Measurements from ENCODE around the gene WDR64. TPM values are rescaled to one million over a fixed set of nuclear protein-coding genes. Genes with fewer than 3 reads are reported as not detected.
A peak's percentile ranks its signal among the peaks of the same experiment; 100 is the strongest.

WDR64 gene
- total RNA-seq, 2 donors from 2014 or later: not detected

GRCh38 chr1:241744591-241744990 is 92.5 kb downstream of the WDR64 start:
- H3K9ac ChIP-seq (ENCODE audit: extremely low read depth, low read length, poor library complexity, severe bottlenecking): no peak overlapping the region
- H3K4me3 ChIP-seq (ENCODE audit: low read length): no peak overlapping the region
- no peaks in the 10 kb centered on the region for H3K9me3 ChIP-seq (ENCODE audit: control insufficient read depth, low read length)
- 91 to 100% methylated on average over 2 of the region's 2 CpGs for WGBS, 2 experiments (ENCODE audit: insufficient coverage in 1 of 2, insufficient read length in 1 of 2)
- no peaks in the 10 kb centered on the region for H3K36me3 Mint-ChIP-seq (ENCODE audit: low read depth)
- H3K27me3 ChIP-seq (ENCODE audit: control insufficient read depth, insufficient read depth, low read length, poor library complexity, severe bottlenecking): peaks cover 17% of the 10 kb centered on the region
- no peaks in the 10 kb centered on the region for H3K4me1 Mint-ChIP-seq
- H3K27me3 Mint-ChIP-seq (ENCODE audit: insufficient read depth): peaks cover 9% of the 10 kb centered on the region
- no peak for TF ChIP-seq CTCF (conservative IDR thresholded peaks at IDR 0.05)
- H3K9me3 Mint-ChIP-seq: no peaks in the 10 kb centered on the region
- DNase-seq: no peak
- no peak overlapping the region for H3K27ac ChIP-seq (ENCODE audit: low read depth, low read length)
- H3K36me3 ChIP-seq (ENCODE audit: control insufficient read depth, insufficient read depth, low read length): no peaks in the 10 kb centered on the region
- no peaks in the 10 kb centered on the region for H3K4me1 ChIP-seq (ENCODE audit: control insufficient read depth, insufficient read depth, low read length)
- H3K27ac Mint-ChIP-seq: no peak overlapping the region
- H3K4me3 Mint-ChIP-seq: no peak overlapping the region

GRCh38 chr1:241747992-241748391 is 95.9 kb downstream of the WDR64 start:
- Mint-ChIP-seq H3K4me1 (no peaks in the 10 kb centered on the region), H3K4me3 (no peak overlapping the region), H3K27ac (no peak overlapping the region), H3K36me3 (ENCODE audit: low read depth) (no peaks in the 10 kb centered on the region), H3K27me3 (ENCODE audit: insufficient read depth) (peaks cover 9% of the 10 kb centered on the region), H3K9me3 (no peaks in the 10 kb centered on the region)
- H3K36me3 ChIP-seq (ENCODE audit: control insufficient read depth, insufficient read depth, low read length): no peaks in the 10 kb centered on the region
- no peaks in the 10 kb centered on the region for H3K9me3 ChIP-seq (ENCODE audit: control insufficient read depth, low read length)
- H3K9ac ChIP-seq (ENCODE audit: extremely low read depth, low read length, poor library complexity, severe bottlenecking): no peak overlapping the region
- H3K4me1 ChIP-seq (ENCODE audit: control insufficient read depth, insufficient read depth, low read length): no peaks in the 10 kb centered on the region
- H3K27ac ChIP-seq (ENCODE audit: low read depth, low read length): no peak overlapping the region
- DNase-seq: peak; percentile 63
- 84 to 100% methylated on average over 2 to 6 of the region's 6 CpGs for WGBS, 2 experiments (ENCODE audit: insufficient coverage in 1 of 2, insufficient read length in 1 of 2)
- H3K4me3 ChIP-seq (ENCODE audit: low read length): no peak overlapping the region
- H3K27me3 ChIP-seq (ENCODE audit: control insufficient read depth, insufficient read depth, low read length, poor library complexity, severe bottlenecking): peaks cover 2% of the 10 kb centered on the region
- no peak for TF ChIP-seq CTCF (conservative IDR thresholded peaks at IDR 0.05)

- WGBS, 2 experiments (ENCODE audit: insufficient coverage in 1 of 2, insufficient read length in 1 of 2): 91 to 96% methylated on average over 14 to 20 of the region's 20 CpGs
These were observed 97.2 kb downstream of the WDR64 start for GRCh38 chr1:241749041-241749944.

More at GRCh38 chr1:241749041-241749944, 97.2 kb downstream of the WDR64 start:
- Mint-ChIP-seq H3K27ac (no peak overlapping the region), H3K9me3 (no peaks in the 10 kb centered on the region), H3K27me3 (ENCODE audit: insufficient read depth) (peaks cover 2% of the 10 kb centered on the region), H3K4me1 (no peaks in the 10 kb centered on the region), H3K4me3 (no peak overlapping the region), H3K36me3 (ENCODE audit: low read depth) (no peaks in the 10 kb centered on the region)
- Histone ChIP-seq H3K4me1 (ENCODE audit: control insufficient read depth, insufficient read depth, low read length) (no peaks in the 10 kb centered on the region), H3K27ac (ENCODE audit: low read depth, low read length) (no peak overlapping the region), H3K9me3 (ENCODE audit: control insufficient read depth, low read length) (no peaks in the 10 kb centered on the region), H3K4me3 (ENCODE audit: low read length) (no peak overlapping the region), H3K9ac (ENCODE audit: extremely low read depth, low read length, poor library complexity, severe bottlenecking) (no peak overlapping the region), H3K27me3 (ENCODE audit: control insufficient read depth, insufficient read depth, low read length, poor library complexity, severe bottlenecking) (no peaks in the 10 kb centered on the region), H3K36me3 (ENCODE audit: control insufficient read depth, insufficient read depth, low read length) (no peaks in the 10 kb centered on the region)
- DNase-seq: no peak
- no peak for TF ChIP-seq CTCF (conservative IDR thresholded peaks at IDR 0.05)
